Panc1 (cell line): ENCODE data around the gene CST11. TPM values are rescaled to one million over a fixed set of nuclear protein-coding genes. Genes with fewer than 3 reads are reported as not detected.

ENCODE experiments used
- ATAC-seq: fragments of 200-7000 bp; cut with Tn5 transposase; 2 replicates; pipeline ENCODE4 v1.9.1; 2020; ENCODE audit warnings: mild to moderate bottlenecking, moderate library complexity
- BruUV-seq: library from RNA; stranded (reverse); fragments of 400-500 nt; replicated peaks from 2 replicates; lab custom pipeline; 2021; lab: Mats Ljungman, UMichigan
- CTCF ChIA-PET: fragments of 300-600 bp; sonication (Branson Sonifier 250); formaldehyde crosslinking; loops from one replicate; lab custom pipeline; 2022; ENCODE audit warnings: antibody characterized with exemption; lab: Charles Lee
- POLR2A ChIA-PET: fragments of 300-600 bp; sonication (Branson Sonifier 250); formaldehyde crosslinking; loops from one replicate; lab custom pipeline; 2022; ENCODE audit warnings: antibody characterized with exemption; lab: Charles Lee
- DNase-seq: peaks from one replicate; pipeline ENCODE4 v3.0.0-alpha.2; 2010; ENCODE audit warnings: low read depth, low spot score
- H3K27ac ChIP-seq: 2 replicates; pipeline ENCODE4 v1.5.1; 2011; ENCODE audit warnings: mild to moderate bottlenecking, low read length, inconsistent platforms
- H3K27me3 ChIP-seq: fragments of 200-500 bp; sonication (Bioruptor generic); 2 replicates; pipeline ENCODE4 v1.6.0; 2014; ENCODE audit warnings: low read length, inconsistent platforms; ENCODE audit not compliant: control insufficient read depth, insufficient read depth
- H3K36me3 ChIP-seq: fragments of 200-500 bp; sonication (Bioruptor generic); 2 replicates; pipeline ENCODE4 v1.5.1; 2014; ENCODE audit warnings: inconsistent platforms, mild to moderate bottlenecking, low read length, moderate library complexity; ENCODE audit not compliant: control insufficient read depth, insufficient read depth
- H3K4me1 ChIP-seq: 2 replicates; pipeline ENCODE4 v1.5.1; 2011; ENCODE audit warnings: inconsistent platforms, mild to moderate bottlenecking, low read length, moderate library complexity; ENCODE audit not compliant: control insufficient read depth, insufficient read depth
- H3K4me3 ChIP-seq, 2 experiments: 2 replicates each; pipeline ENCODE4 v1.5.1; 2011 to 2012; ENCODE audit warnings: low read depth in 2 of 2, low read length in 2 of 2, mild to moderate bottlenecking in 2 of 2, inconsistent platforms in 1 of 2, moderate library complexity in 1 of 2
- H3K9me3 ChIP-seq: fragments of 200-500 bp; sonication (Bioruptor generic); 2 replicates; pipeline ENCODE4 v1.5.1; 2014; ENCODE audit warnings: low read depth, mild to moderate bottlenecking, inconsistent platforms, low read length, moderate library complexity; ENCODE audit not compliant: control insufficient read depth, insufficient read depth
- POLR2AphosphoS5 ChIP-seq: IDR thresholded peaks from 2 replicates; pipeline ENCODE4 v1.6.1; 2012; ENCODE audit warnings: mild to moderate bottlenecking, low read depth, low read length, moderate library complexity
- SIN3A ChIP-seq: IDR thresholded peaks from 2 replicates; pipeline ENCODE4 v1.6.1; 2012; ENCODE audit warnings: low read depth, mild to moderate bottlenecking, low read length, moderate library complexity, borderline replicate concordance; ENCODE audit not compliant: insufficient read depth
- TCF7L2 ChIP-seq: IDR thresholded peaks from 2 replicates; pipeline ENCODE4 v1.6.1; 2011; ENCODE audit warnings: mild to moderate bottlenecking, low read depth, low read length, inconsistent platforms
- in situ Hi-C: cut with HindIII; loops from 2 replicates; pipeline ENCODE4 v1.10.0; 2016; ENCODE audit warnings: low sequenced_read_pairs, low pct_unique_long_range_greater_than_20kb
- intact Hi-C: fragments of 100-400 bp; cut with micrococcal nuclease; formaldehyde crosslinking; loops from one replicate; pipeline ENCODE4 v1.10.0; 2022; ENCODE audit not compliant: unreplicated experiment
- total RNA-seq: library from RNA; stranded (reverse); gene quantifications from one replicate; pipeline ENCODE4 v1.2.1, GENCODE V29; 2021; ENCODE audit not compliant: unreplicated experiment
- TF ChIP-seq, protein P1 (sequence below): fragments of 450-650 bp; IDR thresholded peaks from 2 replicates; pipeline ENCODE4 v1.5.1; 2017; ENCODE audit warnings: mild to moderate bottlenecking
- TF ChIP-seq, protein P2 (sequence below), 2 experiments: IDR thresholded peaks; 2 replicates each; pipeline ENCODE4 v1.6.1; 2011 to 2012; ENCODE audit warnings: low read depth in 2 of 2, control low read depth in 1 of 2, low read length in 1 of 2, mild to moderate bottlenecking in 1 of 2, moderate library complexity in 1 of 2; ENCODE audit not compliant: insufficient read depth in 1 of 2

Gene CST11
- total RNA-seq, 1 experiment from 2014 or later = not detected

DNA sequence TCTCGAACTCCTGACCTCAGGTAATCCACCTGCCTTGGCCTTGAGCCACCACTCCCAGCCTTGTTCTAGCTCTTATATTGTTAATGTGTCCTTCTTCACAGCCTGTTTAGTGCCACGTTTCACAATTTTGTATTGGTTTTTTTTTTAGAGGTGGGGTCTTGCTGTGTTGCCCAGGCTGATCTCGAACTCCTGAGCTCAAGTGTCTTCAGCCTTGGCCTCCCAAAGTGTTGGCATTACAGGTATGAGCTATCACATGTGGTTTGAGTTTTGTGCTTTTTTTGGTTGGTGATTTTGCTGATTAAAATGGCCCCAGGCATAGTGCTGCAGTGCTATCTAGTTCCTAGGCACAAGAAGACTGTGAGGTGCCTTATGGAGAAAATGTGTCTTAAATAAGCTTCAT is 19.0 kb downstream of the CST11 start:
- BruUV-seq = no TSS peak
- ChIA-PET CTCF (interaction anchor here (0.6 kb wide), 1 partner anchor 498 kb away, joined by 3 read pairs; no protein-coding TSS in a partner anchor), POLR2A (no interaction called here)
- intact Hi-C loops = no loop called here
- no peaks in the 10 kb centered on the region for H3K36me3 ChIP-seq
- H3K9me3 ChIP-seq = no peaks in the 10 kb centered on the region
- DNase-seq (no peak), ATAC-seq (no peak)
- no peak overlapping the region for H3K4me3 ChIP-seq
- no peaks in the 10 kb centered on the region for H3K4me1 ChIP-seq
- H3K27me3 ChIP-seq = no peaks in the 10 kb centered on the region
- in situ Hi-C loops = no loop called here
- no peak overlapping the region for H3K27ac ChIP-seq
- TF ChIP-seq TCF7L2 = no peak
- TF ChIP-seq SIN3A = no peak
- TF ChIP-seq, protein P1, sequence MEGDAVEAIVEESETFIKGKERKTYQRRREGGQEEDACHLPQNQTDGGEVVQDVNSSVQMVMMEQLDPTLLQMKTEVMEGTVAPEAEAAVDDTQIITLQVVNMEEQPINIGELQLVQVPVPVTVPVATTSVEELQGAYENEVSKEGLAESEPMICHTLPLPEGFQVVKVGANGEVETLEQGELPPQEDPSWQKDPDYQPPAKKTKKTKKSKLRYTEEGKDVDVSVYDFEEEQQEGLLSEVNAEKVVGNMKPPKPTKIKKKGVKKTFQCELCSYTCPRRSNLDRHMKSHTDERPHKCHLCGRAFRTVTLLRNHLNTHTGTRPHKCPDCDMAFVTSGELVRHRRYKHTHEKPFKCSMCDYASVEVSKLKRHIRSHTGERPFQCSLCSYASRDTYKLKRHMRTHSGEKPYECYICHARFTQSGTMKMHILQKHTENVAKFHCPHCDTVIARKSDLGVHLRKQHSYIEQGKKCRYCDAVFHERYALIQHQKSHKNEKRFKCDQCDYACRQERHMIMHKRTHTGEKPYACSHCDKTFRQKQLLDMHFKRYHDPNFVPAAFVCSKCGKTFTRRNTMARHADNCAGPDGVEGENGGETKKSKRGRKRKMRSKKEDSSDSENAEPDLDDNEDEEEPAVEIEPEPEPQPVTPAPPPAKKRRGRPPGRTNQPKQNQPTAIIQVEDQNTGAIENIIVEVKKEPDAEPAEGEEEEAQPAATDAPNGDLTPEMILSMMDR = no peak
- no peak for TF ChIP-seq POLR2AphosphoS5
- TF ChIP-seq, protein P2, sequence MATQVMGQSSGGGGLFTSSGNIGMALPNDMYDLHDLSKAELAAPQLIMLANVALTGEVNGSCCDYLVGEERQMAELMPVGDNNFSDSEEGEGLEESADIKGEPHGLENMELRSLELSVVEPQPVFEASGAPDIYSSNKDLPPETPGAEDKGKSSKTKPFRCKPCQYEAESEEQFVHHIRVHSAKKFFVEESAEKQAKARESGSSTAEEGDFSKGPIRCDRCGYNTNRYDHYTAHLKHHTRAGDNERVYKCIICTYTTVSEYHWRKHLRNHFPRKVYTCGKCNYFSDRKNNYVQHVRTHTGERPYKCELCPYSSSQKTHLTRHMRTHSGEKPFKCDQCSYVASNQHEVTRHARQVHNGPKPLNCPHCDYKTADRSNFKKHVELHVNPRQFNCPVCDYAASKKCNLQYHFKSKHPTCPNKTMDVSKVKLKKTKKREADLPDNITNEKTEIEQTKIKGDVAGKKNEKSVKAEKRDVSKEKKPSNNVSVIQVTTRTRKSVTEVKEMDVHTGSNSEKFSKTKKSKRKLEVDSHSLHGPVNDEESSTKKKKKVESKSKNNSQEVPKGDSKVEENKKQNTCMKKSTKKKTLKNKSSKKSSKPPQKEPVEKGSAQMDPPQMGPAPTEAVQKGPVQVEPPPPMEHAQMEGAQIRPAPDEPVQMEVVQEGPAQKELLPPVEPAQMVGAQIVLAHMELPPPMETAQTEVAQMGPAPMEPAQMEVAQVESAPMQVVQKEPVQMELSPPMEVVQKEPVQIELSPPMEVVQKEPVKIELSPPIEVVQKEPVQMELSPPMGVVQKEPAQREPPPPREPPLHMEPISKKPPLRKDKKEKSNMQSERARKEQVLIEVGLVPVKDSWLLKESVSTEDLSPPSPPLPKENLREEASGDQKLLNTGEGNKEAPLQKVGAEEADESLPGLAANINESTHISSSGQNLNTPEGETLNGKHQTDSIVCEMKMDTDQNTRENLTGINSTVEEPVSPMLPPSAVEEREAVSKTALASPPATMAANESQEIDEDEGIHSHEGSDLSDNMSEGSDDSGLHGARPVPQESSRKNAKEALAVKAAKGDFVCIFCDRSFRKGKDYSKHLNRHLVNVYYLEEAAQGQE (IDR thresholded peaks at IDR 0.05; ENCODE audit: insufficient read depth in 1 of 2, low read depth in 2 of 2, low read length in 1 of 2) = no peak

DNA sequence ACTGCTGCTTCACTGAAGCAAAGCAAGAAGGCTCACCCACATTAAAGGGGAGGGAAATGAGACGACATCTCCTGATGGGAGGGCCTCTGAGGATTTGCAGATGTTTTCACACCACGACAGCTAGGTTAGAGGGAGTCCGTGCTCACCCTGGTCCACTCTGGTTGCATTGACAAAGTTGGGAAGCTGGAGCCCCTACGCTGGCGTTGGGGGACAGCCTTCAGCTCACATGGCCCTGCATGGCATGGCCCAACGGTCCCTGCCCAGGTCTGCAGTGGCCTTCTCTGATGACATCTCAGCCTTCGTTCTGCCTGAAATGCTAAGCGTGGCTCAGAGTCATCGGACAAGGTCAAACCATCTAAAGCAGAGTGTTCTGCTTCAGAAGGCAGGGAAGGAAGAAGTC is 27.5 kb downstream of the CST11 start:
- POLR2A ChIA-PET = no interaction called here
- intact Hi-C loops (no loop called here), in situ Hi-C loops (no loop called here)
- no peaks in the 10 kb centered on the region for H3K36me3 ChIP-seq
- no peak overlapping the region for H3K4me3 ChIP-seq
- DNase-seq (no peak), ATAC-seq (no peak)
- TF ChIP-seq POLR2AphosphoS5 (no peak), SIN3A (no peak), TCF7L2 (no peak)
- TF ChIP-seq, protein P1 = no peak
- TF ChIP-seq, protein P2 (IDR thresholded peaks at IDR 0.05; ENCODE audit: insufficient read depth in 1 of 2, low read depth in 2 of 2, low read length in 1 of 2) = no peak
- CTCF ChIA-PET = no interaction called here
- H3K27ac ChIP-seq = no peak overlapping the region
- H3K4me1 ChIP-seq = no peaks in the 10 kb centered on the region
- no peaks in the 10 kb centered on the region for H3K27me3 ChIP-seq
- H3K9me3 ChIP-seq = no peaks in the 10 kb centered on the region
- no TSS peak for BruUV-seq
